Large intestine (tissue), 3 donors: ENCODE results near the gene EIF4E2. TPM values are rescaled to one million over a fixed set of nuclear protein-coding genes. Genes with fewer than 3 reads are reported as not detected.
A peak's percentile ranks its signal among the peaks of the same experiment; 100 is the strongest.

ENCODE experiments used
- DNase-seq, 2 donors: peaks; one replicate each; pipeline versions ENCODE4 v3.0.0 to v3.0.0-alpha.2; 2013
- H3K27ac ChIP-seq: one replicate; pipeline ENCODE4 v1.5.1; 2013; ENCODE audit warnings: low read length
- H3K27me3 ChIP-seq: 2 replicates; pipeline ENCODE4 v1.6.1; 2013; ENCODE audit warnings: low read length; ENCODE audit not compliant: control insufficient read depth, insufficient read depth
- H3K36me3 ChIP-seq: 2 replicates; pipeline ENCODE4 v1.6.1; 2013; ENCODE audit warnings: low read length; ENCODE audit not compliant: control insufficient read depth, insufficient read depth
- H3K4me1 ChIP-seq: one replicate; pipeline ENCODE4 v1.6.1; 2013; ENCODE audit warnings: low read length; ENCODE audit not compliant: control insufficient read depth, insufficient read depth
- H3K4me3 ChIP-seq: one replicate; pipeline ENCODE4 v1.5.1; 2013; ENCODE audit warnings: low read length
- H3K9me3 ChIP-seq: one replicate; pipeline ENCODE4 v1.6.1; 2013; ENCODE audit warnings: mild to moderate bottlenecking, low read depth, low read length, moderate library complexity; ENCODE audit not compliant: control insufficient read depth
- WGBS: methylation state at CpG from one replicate; pipeline ENCODE4 v1.1.5; 2013; ENCODE audit warnings: low lambda C conversion rate; ENCODE audit not compliant: insufficient coverage; 5-methylcytosine and 5-hydroxymethylcytosine counted together
- polyA plus RNA-seq: library from polyadenylated mRNA; unstranded; fragments of 120-200 nt; gene quantifications from one replicate; pipeline ENCODE4 v1.2.1, GENCODE V29; 2013

Gene EIF4E2
- polyA plus RNA-seq, 1 donor = 77.3 TPM

- Histone ChIP-seq H3K27ac (no peak overlapping the region), H3K27me3 (peaks cover 47% of the 10 kb centered on the region), H3K36me3 (no peaks in the 10 kb centered on the region), H3K9me3 (no peaks in the 10 kb centered on the region), H3K4me3 (no peak overlapping the region), H3K4me1 (peaks cover 15% of the 10 kb centered on the region)
- WGBS = no CpG with 5 or more reads among the region's 10 CpGs
- DNase-seq = no peak
These were observed 44.6 kb upstream of the EIF4E2 start for GRCh38 chr2:232505856-232506255.

- H3K4me3 ChIP-seq = no peak overlapping the region
- no peak for DNase-seq
- peaks cover 8% of the 10 kb centered on the region for H3K4me1 ChIP-seq
- no peak overlapping the region for H3K27ac ChIP-seq
- peaks cover 45% of the 10 kb centered on the region for H3K27me3 ChIP-seq
- H3K36me3 ChIP-seq = no peaks in the 10 kb centered on the region
- no CpG with 5 or more reads among the region's 4 CpGs for WGBS
- no peaks in the 10 kb centered on the region for H3K9me3 ChIP-seq
These were observed 43.8 kb upstream of the EIF4E2 start for GRCh38 chr2:232506709-232507108.

GRCh38 chr2:232508251-232508650 lies 42.2 kb upstream of the EIF4E2 start:
- Histone ChIP-seq H3K27me3 (peaks cover 33% of the 10 kb centered on the region), H3K27ac (no peak overlapping the region), H3K4me1 (peaks cover 10% of the 10 kb centered on the region), H3K36me3 (no peaks in the 10 kb centered on the region), H3K9me3 (no peaks in the 10 kb centered on the region), H3K4me3 (no peak overlapping the region)
- no CpG with 5 or more reads among the region's 7 CpGs for WGBS
- no peak for DNase-seq

- no peak for DNase-seq
- H3K4me3 ChIP-seq = no peak overlapping the region
- 67% methylated on average over 1 of the region's 11 CpGs for WGBS
- no peaks in the 10 kb centered on the region for H3K36me3 ChIP-seq
- peaks cover 27% of the 10 kb centered on the region for H3K4me1 ChIP-seq
- H3K9me3 ChIP-seq = no peaks in the 10 kb centered on the region
- peaks cover 4% of the 10 kb centered on the region for H3K27me3 ChIP-seq
- H3K27ac ChIP-seq = no peak overlapping the region
These were observed 39.1 kb upstream of the EIF4E2 start for GRCh38 chr2:232511336-232511890.

- H3K9me3 ChIP-seq = no peaks in the 10 kb centered on the region
- DNase-seq = peak; percentile 74 to 77
- H3K27me3 ChIP-seq = no peaks in the 10 kb centered on the region
- H3K4me3 ChIP-seq = no peak overlapping the region
- H3K27ac ChIP-seq = no peak overlapping the region
- WGBS = no CpG with 5 or more reads among the region's 10 CpGs
- no peaks in the 10 kb centered on the region for H3K36me3 ChIP-seq
- H3K4me1 ChIP-seq = peaks cover 34% of the 10 kb centered on the region
These were observed 37.9 kb upstream of the EIF4E2 start for GRCh38 chr2:232512602-232513001.

- H3K27me3 ChIP-seq = no peaks in the 10 kb centered on the region
- H3K9me3 ChIP-seq = no peaks in the 10 kb centered on the region
- DNase-seq = peak in 1 of 2 donors; percentile 58
- H3K36me3 ChIP-seq = no peaks in the 10 kb centered on the region
- H3K4me3 ChIP-seq = no peak overlapping the region
- H3K27ac ChIP-seq = peak overlapping the region; percentile 15
- WGBS = 83% methylated on average over 1 of the region's 5 CpGs
- H3K4me1 ChIP-seq = peaks cover 34% of the 10 kb centered on the region
These were observed 37.1 kb upstream of the EIF4E2 start for GRCh38 chr2:232513353-232513752.

GRCh38 chr2:232515639-232516038 lies 34.9 kb upstream of the EIF4E2 start:
- Histone ChIP-seq H3K9me3 (no peaks in the 10 kb centered on the region), H3K4me1 (peaks cover 34% of the 10 kb centered on the region), H3K4me3 (no peak overlapping the region), H3K27ac (peak overlapping the region; percentile 97), H3K27me3 (no peaks in the 10 kb centered on the region), H3K36me3 (no peaks in the 10 kb centered on the region)
- DNase-seq = peak; percentile 92 to 95
- WGBS = 63% methylated on average over 2 of the region's 7 CpGs

GRCh38 chr2:232516551-232516950 lies 33.9 kb upstream of the EIF4E2 start:
- Histone ChIP-seq H3K9me3 (no peaks in the 10 kb centered on the region), H3K4me1 (peaks cover 34% of the 10 kb centered on the region), H3K36me3 (no peaks in the 10 kb centered on the region), H3K27ac (peak overlapping the region; percentile 97), H3K27me3 (peaks cover 9% of the 10 kb centered on the region), H3K4me3 (no peak overlapping the region)
- WGBS = 100% methylated on average over 1 of the region's 3 CpGs
- DNase-seq = peak; percentile 90 to 93

- Histone ChIP-seq H3K27me3 (peaks cover 28% of the 10 kb centered on the region), H3K4me1 (peaks cover 31% of the 10 kb centered on the region), H3K36me3 (no peaks in the 10 kb centered on the region), H3K4me3 (no peak overlapping the region), H3K9me3 (peaks cover 8% of the 10 kb centered on the region), H3K27ac (no peak overlapping the region)
- no CpG with 5 or more reads among the region's 6 CpGs for WGBS
- no peak for DNase-seq
These were observed 31.6 kb upstream of the EIF4E2 start for GRCh38 chr2:232518844-232519243.

GRCh38 chr2:232519581-232520438 lies 30.7 kb upstream of the EIF4E2 start, which contains the start of gene PRSS56:
PRSS56 (plus strand) TSS chr2:232520388; CDS start chr2:232520599, 211 bp downstream.
- Histone ChIP-seq H3K27me3 (peaks cover 37% of the 10 kb centered on the region), H3K27ac (no peak within 1 kb of the TSS)
- WGBS = no CpG with 5 or more reads among the region's 19 CpGs

More at GRCh38 chr2:232519581-232520438, 30.7 kb upstream of the EIF4E2 start, which contains the start of gene PRSS56:
- H3K36me3 ChIP-seq = no peaks in the 10 kb centered on the region
- H3K4me3 ChIP-seq = no peak within 1 kb of the TSS
- peaks cover 28% of the 10 kb centered on the region for H3K4me1 ChIP-seq
- peaks cover 12% of the 10 kb centered on the region for H3K9me3 ChIP-seq
- no peak for DNase-seq
